Suprapubic skin (tissue), 4 donors: ENCODE results near the gene PHACTR1.

Experiments used
- CTCF ChIP-seq, 2 donors: fragments of 200-600 bp in 1 of 2; fragments of 450-650 bp in 1 of 2; sonication (generic) in 1 of 2; IDR thresholded peaks; one replicate each; pipeline ENCODE4 v1.5.1; 2016 to 2019; ENCODE audit warnings: antibody characterized with exemption in 2 of 2, mild to moderate bottlenecking in 1 of 2, moderate library complexity in 1 of 2
- POLR2A ChIP-seq, 2 donors: fragments of 450-650 bp; IDR thresholded peaks; one replicate each; pipeline ENCODE4 v1.6.1; 2017; ENCODE audit warnings: antibody characterized with exemption in 2 of 2, mild to moderate bottlenecking in 2 of 2, moderate library complexity in 2 of 2
- POLR2AphosphoS5 ChIP-seq, 3 donors: sonication (generic); formaldehyde crosslinking; IDR thresholded peaks; one replicate each; pipeline ENCODE4 v1.6.1; 2017; ENCODE audit warnings: antibody characterized with exemption in 3 of 3

DNA sequence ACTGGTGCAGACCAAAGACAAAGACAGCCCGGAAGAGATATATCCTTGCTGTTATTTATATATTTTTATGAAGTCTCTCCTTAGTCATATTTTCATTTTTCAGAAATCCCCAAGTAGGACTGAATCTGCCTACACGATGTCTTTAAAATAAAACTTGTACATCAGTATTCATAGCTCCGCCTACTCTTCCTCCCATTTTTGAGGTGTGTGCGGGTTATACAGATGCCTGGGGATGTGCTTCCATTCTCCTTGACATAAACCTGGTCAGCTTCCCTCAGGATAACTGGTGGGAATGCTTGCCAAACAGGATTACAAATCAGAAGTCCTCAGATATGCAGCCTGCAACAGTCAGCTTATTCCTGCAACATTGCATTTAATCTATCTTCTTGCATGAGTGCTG lies 264.2 kb downstream of the PHACTR1 start:
- TF ChIP-seq CTCF (IDR thresholded peaks at IDR 0.05), result no peak
- TF ChIP-seq POLR2AphosphoS5 (IDR thresholded peaks at IDR 0.05), result no peak
- no peak for TF ChIP-seq POLR2A (IDR thresholded peaks at IDR 0.05)
